ENCODE results near the gene SHE.

SHE gene

DNA sequence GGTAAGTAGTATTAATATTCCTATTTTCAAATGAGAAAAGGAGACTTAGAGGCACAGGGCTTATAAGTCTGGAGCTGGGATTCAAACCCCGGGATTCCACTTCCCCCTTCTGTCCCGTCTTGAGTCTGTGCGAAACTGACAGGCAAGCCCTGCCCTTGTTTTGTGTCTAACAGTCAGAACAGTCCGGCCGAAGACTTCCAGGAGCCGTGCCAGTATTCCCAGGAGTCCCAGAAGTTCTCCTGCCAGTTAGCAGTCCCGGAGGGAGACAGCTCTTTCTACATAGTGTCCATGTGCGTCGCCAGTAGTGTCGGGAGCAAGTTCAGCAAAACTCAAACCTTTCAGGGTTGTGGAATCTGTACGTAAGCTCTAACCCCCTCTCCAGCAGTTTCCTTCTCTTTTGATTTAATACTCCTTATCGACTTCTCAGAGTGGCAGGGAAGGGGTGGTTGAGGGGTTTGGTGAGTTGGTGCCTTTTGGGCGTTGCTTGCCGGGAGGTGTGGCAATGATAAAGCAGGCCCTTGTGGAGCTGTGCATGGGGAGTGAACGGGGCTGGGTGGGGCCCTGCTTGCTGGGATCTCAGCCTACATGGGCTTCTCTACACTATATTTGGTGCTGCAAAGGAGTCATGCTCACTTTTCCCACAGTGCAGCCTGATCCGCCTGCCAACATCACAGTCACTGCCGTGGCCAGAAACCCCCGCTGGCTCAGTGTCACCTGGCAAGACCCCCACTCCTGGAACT, 67.7 kb downstream of the SHE start:
- Histone ChIP-seq H3K9ac (ENCODE audit: low read length) (no peak overlapping the region), H2AK5ac (ENCODE audit: low read length) (no peak overlapping the region), H4K8ac (ENCODE audit: low read depth, low read length) (no peak overlapping the region), H2BK5ac (ENCODE audit: low read length) (no peak overlapping the region), H3K79me2 (ENCODE audit: control insufficient read depth, insufficient read depth, low read length) (no peaks in the 10 kb centered on the region), H3K27me3 (ENCODE audit: insufficient read depth, low read length, poor library complexity) (no peaks in the 10 kb centered on the region), H3K4ac (ENCODE audit: low read depth, low read length) (no peak overlapping the region), H3K56ac (ENCODE audit: low read length) (no peak overlapping the region), H3K18ac (ENCODE audit: low read length) (no peak overlapping the region), H3K4me2 (ENCODE audit: low read length) (no peak overlapping the region), H3K4me3 (ENCODE audit: low read length) (no peak overlapping the region), H4K5ac (ENCODE audit: low read length) (no peak overlapping the region), H3K79me1 (ENCODE audit: low read length) (no peaks in the 10 kb centered on the region), H3K23ac (ENCODE audit: low read length) (no peak overlapping the region), H3K27ac (ENCODE audit: low read depth, low read length) (no peak overlapping the region), H2BK15ac (replicated peaks; ENCODE audit: low read depth) (no peak overlapping the region), H3K36me3 (ENCODE audit: control insufficient read depth, insufficient read depth, low read length) (no peaks in the 10 kb centered on the region), H2BK120ac (ENCODE audit: low read depth, low read length) (no peak overlapping the region), H3K4me1 (ENCODE audit: control insufficient read depth, low read depth, low read length) (peaks cover 9% of the 10 kb centered on the region)
- no CpG with 5 or more reads among the region's 18 CpGs for WGBS (ENCODE audit: extremely low coverage, insufficient coverage, low lambda C conversion rate)
- no peak for DNase-seq

- H3K4me2 ChIP-seq (ENCODE audit: low read length) = no peak overlapping the region
- DNase-seq = no peak
- H3K27me3 ChIP-seq (ENCODE audit: insufficient read depth, low read length, poor library complexity) = no peaks in the 10 kb centered on the region
- H3K9ac ChIP-seq (ENCODE audit: low read length) = no peak overlapping the region
- no peak overlapping the region for H2BK15ac ChIP-seq (replicated peaks; ENCODE audit: low read depth)
- no peak overlapping the region for H2AK5ac ChIP-seq (ENCODE audit: low read length)
- no CpG with 5 or more reads among the region's 9 CpGs for WGBS (ENCODE audit: extremely low coverage, insufficient coverage, low lambda C conversion rate)
- peak overlapping the region; percentile 13 for H3K27ac ChIP-seq (ENCODE audit: low read depth, low read length)
- no peaks in the 10 kb centered on the region for H3K79me2 ChIP-seq (ENCODE audit: control insufficient read depth, insufficient read depth, low read length)
- H3K4me3 ChIP-seq (ENCODE audit: low read length) = no peak overlapping the region
- H3K4ac ChIP-seq (ENCODE audit: low read depth, low read length) = no peak overlapping the region
- H4K8ac ChIP-seq (ENCODE audit: low read depth, low read length) = no peak overlapping the region
- no peak overlapping the region for H4K5ac ChIP-seq (ENCODE audit: low read length)
- H2BK120ac ChIP-seq (ENCODE audit: low read depth, low read length) = no peak overlapping the region
- no peak overlapping the region for H3K56ac ChIP-seq (ENCODE audit: low read length)
- H3K4me1 ChIP-seq (ENCODE audit: control insufficient read depth, low read depth, low read length) = peaks cover 9% of the 10 kb centered on the region
- no peak overlapping the region for H3K18ac ChIP-seq (ENCODE audit: low read length)
- no peaks in the 10 kb centered on the region for H3K79me1 ChIP-seq (ENCODE audit: low read length)
- H3K23ac ChIP-seq (ENCODE audit: low read length) = no peak overlapping the region
- no peak overlapping the region for H2BK5ac ChIP-seq (ENCODE audit: low read length)
- H3K36me3 ChIP-seq (ENCODE audit: control insufficient read depth, insufficient read depth, low read length) = no peaks in the 10 kb centered on the region
Observed at GRCh38 chr1:154433161-154433764, 68.9 kb downstream of the SHE start.

- H3K36me3 ChIP-seq (ENCODE audit: control insufficient read depth, insufficient read depth, low read length) = no peaks in the 10 kb centered on the region
- no peak overlapping the region for H2BK120ac ChIP-seq (ENCODE audit: low read depth, low read length)
- no peak overlapping the region for H3K4ac ChIP-seq (ENCODE audit: low read depth, low read length)
- no peaks in the 10 kb centered on the region for H3K27me3 ChIP-seq (ENCODE audit: insufficient read depth, low read length, poor library complexity)
- no peak overlapping the region for H3K4me3 ChIP-seq (ENCODE audit: low read length)
- no peak overlapping the region for H3K18ac ChIP-seq (ENCODE audit: low read length)
- H4K5ac ChIP-seq (ENCODE audit: low read length) = no peak overlapping the region
- H3K56ac ChIP-seq (ENCODE audit: low read length) = peak overlapping the region; percentile 54
- H3K79me1 ChIP-seq (ENCODE audit: low read length) = no peaks in the 10 kb centered on the region
- H2AK5ac ChIP-seq (ENCODE audit: low read length) = peak overlapping the region; percentile 66
- peak overlapping the region; percentile 19 for H2BK5ac ChIP-seq (ENCODE audit: low read length)
- no peak overlapping the region for H3K9ac ChIP-seq (ENCODE audit: low read length)
- no peak overlapping the region for H3K27ac ChIP-seq (ENCODE audit: low read depth, low read length)
- no CpG with 5 or more reads among the region's 10 CpGs for WGBS (ENCODE audit: extremely low coverage, insufficient coverage, low lambda C conversion rate)
- H4K8ac ChIP-seq (ENCODE audit: low read depth, low read length) = no peak overlapping the region
- H2BK15ac ChIP-seq (replicated peaks; ENCODE audit: low read depth) = no peak overlapping the region
- H3K79me2 ChIP-seq (ENCODE audit: control insufficient read depth, insufficient read depth, low read length) = no peaks in the 10 kb centered on the region
- H3K4me2 ChIP-seq (ENCODE audit: low read length) = no peak overlapping the region
- H3K23ac ChIP-seq (ENCODE audit: low read length) = no peak overlapping the region
- no peak for DNase-seq
- H3K4me1 ChIP-seq (ENCODE audit: control insufficient read depth, low read depth, low read length) = peaks cover 9% of the 10 kb centered on the region
Observed at GRCh38 chr1:154431586-154432373, 70.4 kb downstream of the SHE start.

GRCh38 chr1:154430903-154431302, 71.3 kb downstream of the SHE start:
- no peak overlapping the region for H3K18ac ChIP-seq (ENCODE audit: low read length)
- H2BK5ac ChIP-seq (ENCODE audit: low read length) = no peak overlapping the region
- DNase-seq = peak; percentile 46
- no peak overlapping the region for H3K4me3 ChIP-seq (ENCODE audit: low read length)
- no CpG with 5 or more reads among the region's 11 CpGs for whole genome bisulfite sequencing (ENCODE audit: extremely low coverage, insufficient coverage, low lambda C conversion rate)
- H2AK5ac ChIP-seq (ENCODE audit: low read length) = no peak overlapping the region
- no peak overlapping the region for H4K5ac ChIP-seq (ENCODE audit: low read length)
- H3K4me2 ChIP-seq (ENCODE audit: low read length) = no peak overlapping the region
- no peak overlapping the region for H3K4ac ChIP-seq (ENCODE audit: low read depth, low read length)
- H3K79me2 ChIP-seq (ENCODE audit: control insufficient read depth, insufficient read depth, low read length) = no peaks in the 10 kb centered on the region
- no peak overlapping the region for H3K9ac ChIP-seq (ENCODE audit: low read length)
- peaks cover 9% of the 10 kb centered on the region for H3K4me1 ChIP-seq (ENCODE audit: control insufficient read depth, low read depth, low read length)
- no peak overlapping the region for H2BK120ac ChIP-seq (ENCODE audit: low read depth, low read length)
- H2BK15ac ChIP-seq (replicated peaks; ENCODE audit: low read depth) = no peak overlapping the region
- H3K23ac ChIP-seq (ENCODE audit: low read length) = no peak overlapping the region
- H3K27ac ChIP-seq (ENCODE audit: low read depth, low read length) = no peak overlapping the region
- no peaks in the 10 kb centered on the region for H3K36me3 ChIP-seq (ENCODE audit: control insufficient read depth, insufficient read depth, low read length)
- H3K56ac ChIP-seq (ENCODE audit: low read length) = peak overlapping the region; percentile 15
- H3K27me3 ChIP-seq (ENCODE audit: insufficient read depth, low read length, poor library complexity) = no peaks in the 10 kb centered on the region
- H4K8ac ChIP-seq (ENCODE audit: low read depth, low read length) = no peak overlapping the region
- no peaks in the 10 kb centered on the region for H3K79me1 ChIP-seq (ENCODE audit: low read length)

DNA sequence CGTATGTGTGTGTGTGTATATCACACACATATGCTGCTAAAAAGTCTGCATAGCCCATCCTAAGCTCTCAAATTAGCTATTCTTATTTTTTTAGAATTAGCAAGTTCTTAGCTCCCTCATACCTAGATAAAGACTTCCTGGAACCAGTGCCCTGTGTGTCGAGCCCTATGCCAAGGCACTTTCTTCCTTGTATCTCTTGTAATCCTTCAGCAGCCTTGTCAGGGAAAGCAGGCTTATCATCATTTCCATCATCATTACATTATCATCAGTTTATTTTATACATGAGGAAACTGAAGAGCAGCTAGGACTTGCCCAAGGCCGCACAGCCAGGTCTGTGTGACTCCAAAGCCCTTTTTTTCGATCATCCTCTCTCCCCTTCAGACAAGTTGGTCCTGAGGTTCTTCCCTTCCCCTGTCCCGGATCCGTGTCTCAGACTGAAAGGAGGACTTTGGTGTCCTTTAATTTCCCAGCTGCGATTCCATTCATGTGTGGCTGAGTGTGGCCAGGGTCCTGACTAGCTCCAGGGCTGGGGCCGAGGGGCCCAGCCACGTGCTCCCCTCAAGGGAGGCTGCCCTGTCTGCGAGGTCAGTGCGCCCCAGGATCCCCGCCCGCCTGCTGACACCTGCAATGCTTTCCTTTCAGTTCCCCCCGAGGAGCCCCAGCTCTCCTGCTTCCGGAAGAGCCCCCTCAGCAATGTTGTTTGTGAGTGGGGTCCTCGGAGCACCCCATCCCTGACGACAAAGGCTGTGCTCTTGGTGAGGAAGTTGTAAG, 72.2 kb downstream of the SHE start:
- H3K79me1 ChIP-seq (ENCODE audit: low read length) = no peaks in the 10 kb centered on the region
- no peaks in the 10 kb centered on the region for H3K27me3 ChIP-seq (ENCODE audit: insufficient read depth, low read length, poor library complexity)
- H2AK5ac ChIP-seq (ENCODE audit: low read length) = no peak overlapping the region
- no peak overlapping the region for H2BK5ac ChIP-seq (ENCODE audit: low read length)
- H3K9ac ChIP-seq (ENCODE audit: low read length) = no peak overlapping the region
- no peak overlapping the region for H2BK15ac ChIP-seq (replicated peaks; ENCODE audit: low read depth)
- H3K27ac ChIP-seq (ENCODE audit: low read depth, low read length) = no peak overlapping the region
- H3K23ac ChIP-seq (ENCODE audit: low read length) = no peak overlapping the region
- H3K18ac ChIP-seq (ENCODE audit: low read length) = no peak overlapping the region
- H3K36me3 ChIP-seq (ENCODE audit: control insufficient read depth, insufficient read depth, low read length) = no peaks in the 10 kb centered on the region
- H3K79me2 ChIP-seq (ENCODE audit: control insufficient read depth, insufficient read depth, low read length) = no peaks in the 10 kb centered on the region
- no peak overlapping the region for H4K8ac ChIP-seq (ENCODE audit: low read depth, low read length)
- H3K4me2 ChIP-seq (ENCODE audit: low read length) = no peak overlapping the region
- H4K5ac ChIP-seq (ENCODE audit: low read length) = no peak overlapping the region
- no peak for DNase-seq
- no peak overlapping the region for H2BK120ac ChIP-seq (ENCODE audit: low read depth, low read length)
- peak overlapping the region; percentile 34 for H3K56ac ChIP-seq (ENCODE audit: low read length)
- no CpG with 5 or more reads among the region's 17 CpGs for WGBS (ENCODE audit: extremely low coverage, insufficient coverage, low lambda C conversion rate)
- no peak overlapping the region for H3K4ac ChIP-seq (ENCODE audit: low read depth, low read length)
- H3K4me1 ChIP-seq (ENCODE audit: control insufficient read depth, low read depth, low read length) = peaks cover 9% of the 10 kb centered on the region
- H3K4me3 ChIP-seq (ENCODE audit: low read length) = no peak overlapping the region

Data from mesendoderm (in vitro differentiated cells).